ENCODE measurements around the gene AMIGO3.

AMIGO3 gene

GRCh38 chr3:49725906-49726681 lies 6.6 kb upstream of the AMIGO3 start:
- no peak for DNase-seq (ENCODE audit: low read depth)

- DNase-seq (ENCODE audit: low read depth) = no peak
Measured at GRCh38 chr3:49724586-49724985, 5.1 kb upstream of the AMIGO3 start.

- peak; percentile 95 for DNase-seq (ENCODE audit: low read depth)
Measured at GRCh38 chr3:49723628-49724551, 4.4 kb upstream of the AMIGO3 start, which contains the start of gene GMPPB. GMPPB (minus strand) TSS chr3:49723951; CDS start chr3:49723726, 225 bp downstream.

GRCh38 chr3:49723296-49723627 lies 3.8 kb upstream of the AMIGO3 start:
- DNase-seq (ENCODE audit: low read depth) = no peak

GRCh38 chr3:49722896-49723295 lies 3.4 kb upstream of the AMIGO3 start:
- no peak for DNase-seq (ENCODE audit: low read depth)

GRCh38 chr3:49721896-49722781 lies 2.7 kb upstream of the AMIGO3 start:
- DNase-seq (ENCODE audit: low read depth) = no peak

- no peak for DNase-seq (ENCODE audit: low read depth)
Measured at GRCh38 chr3:49721596-49721895, 2.1 kb upstream of the AMIGO3 start.

- DNase-seq (ENCODE audit: low read depth) = no peak
Measured at GRCh38 chr3:49720855-49721595, 1.5 kb upstream of the AMIGO3 start.

GRCh38 chr3:49718858-49719213 lies 648 bp downstream of the AMIGO3 start:
- no peak for DNase-seq (ENCODE audit: low read depth)

GRCh38 chr3:49717959-49718857 lies 1.3 kb downstream of the AMIGO3 start:
- no peak for DNase-seq (ENCODE audit: low read depth)

- DNase-seq (ENCODE audit: low read depth) = no peak
Measured at GRCh38 chr3:49717211-49717958, 2.1 kb downstream of the AMIGO3 start.

GRCh38 chr3:49716691-49717210 lies 2.7 kb downstream of the AMIGO3 start:
- no peak for DNase-seq (ENCODE audit: low read depth)

GRCh38 chr3:49716169-49716568 lies 3.3 kb downstream of the AMIGO3 start:
- no peak for DNase-seq (ENCODE audit: low read depth)

GRCh38 chr3:49715611-49716121 lies 3.8 kb downstream of the AMIGO3 start:
- no peak for DNase-seq (ENCODE audit: low read depth)

GRCh38 chr3:49714728-49715550 lies 4.5 kb downstream of the AMIGO3 start:
- DNase-seq (ENCODE audit: low read depth) = no peak

- no peak for DNase-seq (ENCODE audit: low read depth)
Measured at GRCh38 chr3:49713336-49714105, 6.0 kb downstream of the AMIGO3 start.

GRCh38 chr3:49712631-49713317 lies 6.7 kb downstream of the AMIGO3 start:
- DNase-seq (ENCODE audit: low read depth) = no peak

Data from GM04504 (cell line).